GM18909 (cell line): ENCODE data around the gene CXCL3.

Experiments
- ATAC-seq: cut with Tn5 transposase; IDR thresholded peaks from one replicate; pipeline ENCODE4 v1.9.1; 2021; ENCODE audit warnings: mild to moderate bottlenecking; ENCODE audit not compliant: unreplicated experiment, poor library complexity

CXCL3 gene

DNA sequence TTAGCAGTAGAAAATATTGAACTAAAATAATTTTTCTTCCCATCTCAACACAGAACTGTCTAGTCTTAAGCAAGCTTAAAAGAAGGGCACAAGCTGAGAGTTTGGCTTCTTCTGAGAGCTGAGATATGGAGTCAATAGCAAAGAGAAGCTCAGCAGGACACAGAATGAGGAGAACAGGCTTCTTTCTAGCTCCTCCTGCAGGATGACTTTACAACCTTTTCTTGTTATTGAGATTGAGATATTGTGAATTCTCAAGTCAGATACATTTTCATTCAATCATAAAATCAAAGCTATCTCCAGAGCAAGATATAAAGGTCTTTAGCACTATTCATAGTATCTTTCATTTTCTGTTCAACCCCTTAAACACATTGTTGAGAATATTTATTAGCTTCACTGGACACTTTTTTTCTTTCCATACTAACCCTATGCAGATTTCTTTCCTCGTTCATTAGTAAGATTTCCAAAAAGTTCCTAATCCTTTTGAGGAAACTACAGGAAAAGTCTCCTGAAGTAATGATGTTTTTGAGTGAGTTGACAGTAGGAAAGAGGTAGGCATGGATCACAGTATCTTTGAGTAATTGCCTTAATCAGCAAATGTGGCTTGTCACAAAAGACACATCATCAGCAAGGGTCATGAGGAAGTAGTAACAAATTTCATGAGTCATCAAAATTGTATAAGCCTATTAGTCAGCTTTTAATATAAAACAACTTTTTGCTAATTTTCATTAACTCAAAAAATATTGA, 17.8 kb upstream of the CXCL3 start:
- ATAC-seq: no peak

DNA sequence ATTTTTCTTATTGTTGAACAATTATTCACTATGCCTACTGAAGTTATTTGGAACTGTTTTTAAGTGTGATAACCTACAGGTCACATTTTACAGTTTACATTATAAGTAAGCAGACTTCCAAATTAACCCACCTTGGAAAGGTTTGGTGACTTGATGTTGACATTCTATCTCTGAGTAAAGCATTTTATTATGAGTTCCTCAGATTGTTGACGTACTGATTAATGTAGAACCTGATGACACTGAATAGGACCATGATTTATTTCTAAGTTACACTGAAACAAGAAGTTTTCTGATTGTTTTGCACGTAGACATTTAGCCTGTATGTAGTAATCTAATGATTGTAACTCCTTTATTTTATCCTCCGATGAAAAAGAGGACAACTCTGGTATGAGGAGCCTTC, 17.0 kb upstream of the CXCL3 start:
- no peak for ATAC-seq

- no peak for ATAC-seq
Observed at GRCh38 chr4:74055096-74055495, 16.6 kb upstream of the CXCL3 start.

GRCh38 chr4:74054483-74055047, 16.1 kb upstream of the CXCL3 start:
- no peak for ATAC-seq

DNA sequence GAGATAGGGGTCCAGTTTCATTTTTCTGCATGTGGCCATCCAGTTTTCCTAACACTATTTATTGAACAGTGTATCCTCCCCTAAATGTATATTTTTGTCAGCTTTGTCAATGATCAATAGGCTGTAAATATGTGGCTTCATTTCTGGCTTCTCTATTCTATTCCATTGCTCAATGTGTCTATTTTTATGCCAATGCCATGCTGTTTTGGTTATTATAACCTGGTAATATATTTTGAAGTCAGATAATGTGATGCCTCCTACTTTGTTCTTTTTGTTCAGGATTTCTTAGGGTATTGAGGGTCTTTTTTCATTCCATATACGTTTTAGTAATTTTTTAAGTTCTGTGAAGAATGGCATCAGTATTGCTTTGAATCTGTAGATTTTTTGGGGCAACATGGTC, 8.7 kb upstream of the CXCL3 start:
- no peak for ATAC-seq

GRCh38 chr4:74045772-74046171, 7.3 kb upstream of the CXCL3 start:
- no peak for ATAC-seq

DNA sequence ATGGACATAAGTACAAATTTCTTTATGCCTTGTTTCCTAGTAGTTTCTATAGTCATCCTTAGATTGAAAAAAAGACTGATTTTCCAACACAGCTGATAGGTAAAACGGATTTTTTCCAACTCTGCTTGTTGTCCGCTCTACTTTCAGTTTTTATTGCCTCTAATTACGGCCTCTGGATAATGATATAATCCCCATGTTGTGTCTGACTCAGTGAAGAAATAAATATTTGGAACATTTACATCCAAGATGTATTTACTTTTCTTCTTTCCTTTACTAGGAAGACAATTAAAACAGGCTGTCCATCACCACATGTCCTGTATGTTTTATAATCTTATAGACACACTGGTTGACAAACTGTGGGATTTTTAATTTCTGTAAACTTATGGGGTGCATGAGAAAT, 6.8 kb upstream of the CXCL3 start:
- no peak for ATAC-seq

DNA sequence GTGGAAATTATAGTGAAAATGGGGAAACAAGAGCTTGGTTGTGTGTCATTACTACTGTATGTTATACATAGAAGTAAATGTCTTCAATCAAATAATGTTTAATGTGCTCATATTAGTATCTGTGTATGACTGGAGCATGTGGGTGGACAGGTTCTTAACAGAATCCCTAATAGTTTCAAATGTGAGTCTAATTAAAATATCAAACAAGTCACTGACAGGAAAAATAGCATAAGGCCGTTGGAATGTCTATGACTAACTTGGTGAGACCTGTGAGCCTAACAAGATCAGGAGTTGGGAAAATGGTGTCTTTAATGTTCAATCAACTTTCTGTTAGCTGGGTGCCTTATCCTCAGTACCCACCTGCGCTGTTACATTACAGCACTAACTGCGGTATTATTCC, 6.2 kb upstream of the CXCL3 start:
- ATAC-seq: no peak

GRCh38 chr4:74042681-74043080, 4.2 kb upstream of the CXCL3 start:
- no peak for ATAC-seq

DNA sequence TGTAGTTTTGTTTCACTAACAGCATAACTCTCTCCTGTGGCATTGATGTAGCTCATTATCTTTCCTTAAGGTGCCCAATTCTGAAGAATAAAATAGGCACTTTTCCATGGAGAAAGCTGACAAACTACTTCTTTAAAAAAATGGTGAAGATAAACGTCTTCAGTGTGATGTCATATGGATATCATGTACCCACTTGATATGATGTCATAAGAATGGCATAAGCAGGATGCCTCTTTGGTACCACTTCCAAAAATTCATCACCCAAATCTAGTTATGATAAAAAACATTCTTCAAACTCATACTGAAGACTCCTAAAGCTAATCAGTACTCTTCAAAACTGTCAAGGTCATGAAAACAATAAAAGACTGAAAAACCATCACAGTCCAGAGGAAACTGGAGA, 2.9 kb upstream of the CXCL3 start:
- no peak for ATAC-seq

DNA sequence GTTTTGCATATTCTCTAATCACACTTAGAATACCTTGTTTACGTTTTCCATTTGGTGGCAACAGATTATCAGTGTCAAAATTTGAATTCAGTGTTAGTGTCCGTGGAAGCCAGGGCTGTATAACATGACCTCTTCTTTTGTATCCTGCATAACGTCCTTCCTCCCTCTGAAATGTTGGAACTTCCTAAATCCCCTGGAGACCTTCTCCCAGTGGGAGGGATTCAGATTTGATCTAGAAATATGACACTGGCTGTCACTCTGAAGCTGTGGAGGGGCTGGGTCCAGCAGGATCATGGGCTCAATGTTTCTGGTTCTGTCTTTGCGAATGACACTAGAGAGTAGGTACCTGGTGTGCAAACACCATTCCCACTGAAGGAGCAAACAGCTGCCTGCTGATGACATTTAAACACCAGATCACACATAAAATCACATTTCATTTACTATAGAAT, 850 bp upstream of the CXCL3 start:
- peak; percentile 22 for ATAC-seq

- peak; percentile 28 for ATAC-seq
Observed at GRCh38 chr4:74038086-74038424, 434 bp downstream of the CXCL3 start.

GRCh38 chr4:74037076-74037955, 1.2 kb downstream of the CXCL3 start:
- no peak for ATAC-seq

- ATAC-seq: no peak
Observed at GRCh38 chr4:74033739-74034138, 4.8 kb downstream of the CXCL3 start.

- ATAC-seq: no peak
Observed at GRCh38 chr4:74032064-74032463, 6.4 kb downstream of the CXCL3 start.

- ATAC-seq: no peak
Observed at GRCh38 chr4:74031576-74031975, 6.9 kb downstream of the CXCL3 start.

GRCh38 chr4:74030285-74030684, 8.2 kb downstream of the CXCL3 start:
- no peak for ATAC-seq

DNA sequence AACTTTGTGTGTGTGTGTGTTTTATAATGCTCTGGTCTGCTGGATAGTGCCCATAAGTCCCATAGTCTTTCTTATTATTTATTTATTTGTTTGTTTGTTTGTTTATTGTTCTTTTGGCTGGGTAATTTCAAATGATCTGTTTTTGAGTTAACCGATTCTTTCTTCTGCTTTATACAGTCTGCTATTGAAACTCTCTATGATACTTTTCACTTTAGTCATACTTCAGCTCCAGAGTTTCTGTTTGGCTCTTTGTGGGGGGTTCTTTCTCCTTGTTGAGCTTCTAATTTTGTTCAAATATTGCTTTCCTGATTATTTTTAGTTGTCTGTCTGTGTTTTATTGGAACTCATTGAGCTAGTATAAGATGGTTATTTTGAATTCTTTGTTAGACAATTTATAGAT, 10.0 kb downstream of the CXCL3 start:
- ATAC-seq: no peak

GRCh38 chr4:74023709-74024108, 14.8 kb downstream of the CXCL3 start:
- ATAC-seq: no peak

- ATAC-seq: no peak
Observed at GRCh38 chr4:74021601-74022000, 16.9 kb downstream of the CXCL3 start.

- ATAC-seq: no peak
Observed at GRCh38 chr4:74018771-74019170, 19.7 kb downstream of the CXCL3 start.
